IPS-15b (cell line): ENCODE results near the gene KRTAP5-10.
"Not testable (repeated sequence)": the region's sequence is repeated elsewhere in the genome, so short reads cannot be mapped to it uniquely, and the experiment has no call there.

Source experiments
- H3K27me3 ChIP-seq: one replicate; pipeline ENCODE4 v1.6.1; 2013; ENCODE audit warnings: low read length; ENCODE audit not compliant: control insufficient read depth, insufficient read depth
- H3K36me3 ChIP-seq: one replicate; pipeline ENCODE4 v1.6.1; 2013; ENCODE audit warnings: low read length; ENCODE audit not compliant: control insufficient read depth, insufficient read depth
- H3K4me1 ChIP-seq: one replicate; pipeline ENCODE4 v1.6.1; 2013; ENCODE audit warnings: mild to moderate bottlenecking, low read length; ENCODE audit not compliant: control insufficient read depth, insufficient read depth
- H3K4me3 ChIP-seq: one replicate; pipeline ENCODE4 v1.5.1; 2013; ENCODE audit warnings: low read depth, low read length
- H3K9ac ChIP-seq: one replicate; pipeline ENCODE4 v1.6.1; 2013; ENCODE audit warnings: low read depth, mild to moderate bottlenecking, low read length
- H3K9me3 ChIP-seq: one replicate; pipeline ENCODE4 v1.6.1; 2013; ENCODE audit warnings: mild to moderate bottlenecking, low read length; ENCODE audit not compliant: control insufficient read depth, insufficient read depth

The KRTAP5-10 gene

GRCh38 chr11:71566081-71566620 lies 788 bp downstream of the KRTAP5-10 start:
- Histone ChIP-seq H3K4me3 (no peak overlapping the region), H3K27me3 (no peaks in the 10 kb centered on the region), H3K36me3 (no peaks in the 10 kb centered on the region), H3K9ac (no peak overlapping the region), H3K4me1 (no peaks in the 10 kb centered on the region), H3K9me3 (no peaks in the 10 kb centered on the region)

- H3K27me3 ChIP-seq, H3K4me3 ChIP-seq, H3K9ac ChIP-seq, H3K9me3 ChIP-seq, H3K4me1 ChIP-seq, H3K36me3 ChIP-seq: not testable (repeated sequence)
These were observed 1.6 kb downstream of the KRTAP5-10 start for GRCh38 chr11:71566626-71567599.

DNA sequence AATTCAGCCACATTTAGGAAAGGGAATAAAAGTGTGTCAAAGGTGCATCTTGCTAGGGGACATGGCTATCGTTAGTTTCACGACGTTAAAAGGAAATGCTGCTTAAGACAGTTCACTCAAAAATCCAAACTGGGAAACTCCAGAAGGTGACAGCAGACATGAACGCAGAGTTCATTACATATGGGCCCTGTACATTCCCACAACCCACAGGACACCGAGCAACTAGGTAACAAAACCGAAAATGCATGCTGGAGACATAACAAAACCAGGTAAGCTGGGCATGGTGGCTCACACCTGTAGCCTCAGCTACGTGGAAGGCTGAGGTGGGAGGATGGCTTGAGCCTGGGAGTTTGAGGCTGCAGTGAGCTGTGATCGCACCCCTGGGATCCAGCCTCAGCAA lies 2.3 kb downstream of the KRTAP5-10 start:
- not testable (repeated sequence) for H3K27me3 ChIP-seq, H3K9ac ChIP-seq, H3K4me3 ChIP-seq, H3K9me3 ChIP-seq, H3K4me1 ChIP-seq, H3K36me3 ChIP-seq

GRCh38 chr11:71568704-71569349 lies 3.5 kb downstream of the KRTAP5-10 start:
- Histone ChIP-seq H3K27me3 (no peaks in the 10 kb centered on the region), H3K36me3 (no peaks in the 10 kb centered on the region), H3K4me3 (no peak overlapping the region), H3K9me3 (no peaks in the 10 kb centered on the region), H3K4me1 (no peaks in the 10 kb centered on the region), H3K9ac (no peak overlapping the region)

DNA sequence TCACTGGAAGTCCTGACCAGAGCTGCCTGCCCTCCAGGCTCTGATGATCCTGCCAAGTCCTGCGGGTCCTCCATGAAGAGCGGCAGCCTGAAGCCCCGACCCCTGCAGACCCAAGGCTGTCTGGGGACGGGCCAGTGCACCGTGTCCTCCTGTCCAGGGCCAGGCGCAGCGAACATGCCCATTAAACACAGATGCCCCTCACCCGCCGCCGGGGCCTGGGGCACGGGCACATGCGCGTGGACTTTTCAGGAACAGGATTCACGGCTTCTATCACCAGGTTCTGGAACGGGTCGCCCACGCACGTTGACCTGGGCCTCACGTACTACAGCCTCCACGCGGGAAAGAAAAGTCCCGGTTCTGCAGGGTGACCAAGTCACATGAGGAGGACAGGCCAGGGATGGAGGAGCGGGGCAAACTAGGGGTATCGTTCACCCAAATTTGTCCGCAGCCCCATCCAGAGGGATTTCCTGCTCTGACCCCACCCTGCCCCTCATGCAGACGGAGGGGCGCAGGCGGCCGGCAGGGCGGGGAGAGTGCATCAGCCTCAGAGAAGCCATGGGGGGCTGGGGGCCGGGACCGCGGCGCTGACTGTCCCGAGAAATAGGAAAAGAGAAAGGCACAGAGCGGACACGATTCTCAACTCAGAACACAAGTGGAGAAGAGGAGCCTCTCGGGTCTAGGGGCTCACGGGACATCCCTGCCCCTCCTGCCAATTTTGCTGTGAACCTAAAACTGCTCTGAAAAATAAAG lies 5.9 kb downstream of the KRTAP5-10 start:
- not testable (repeated sequence) for H3K4me3 ChIP-seq, H3K9ac ChIP-seq, H3K27me3 ChIP-seq, H3K36me3 ChIP-seq, H3K4me1 ChIP-seq, H3K9me3 ChIP-seq

DNA sequence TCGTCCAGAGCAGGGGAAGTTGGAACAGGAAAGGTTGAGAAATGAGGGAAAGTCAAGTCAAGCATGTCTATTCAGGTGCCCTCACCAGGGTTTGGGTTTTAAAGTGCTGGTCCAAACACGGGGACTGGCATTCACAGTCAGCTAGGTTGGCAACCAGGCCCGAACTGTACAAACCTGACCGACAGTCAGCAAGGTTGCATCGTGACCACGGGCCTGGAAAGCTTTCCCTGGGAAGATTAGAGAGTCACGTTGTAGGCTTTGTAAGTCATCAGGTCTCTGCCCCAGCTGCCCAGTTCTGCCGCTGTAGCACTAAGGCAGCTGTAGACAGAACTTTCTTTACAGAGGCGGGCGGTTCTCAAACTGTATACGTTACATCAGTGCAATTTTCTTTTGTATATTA lies 7.4 kb downstream of the KRTAP5-10 start:
- no peaks in the 10 kb centered on the region for H3K4me1 ChIP-seq
- H3K9ac ChIP-seq: no peak overlapping the region
- H3K27me3 ChIP-seq: no peaks in the 10 kb centered on the region
- H3K9me3 ChIP-seq: no peaks in the 10 kb centered on the region
- H3K4me3 ChIP-seq: no peak overlapping the region
- no peaks in the 10 kb centered on the region for H3K36me3 ChIP-seq

- H3K9ac ChIP-seq: no peak overlapping the region
- no peak overlapping the region for H3K4me3 ChIP-seq
- H3K36me3 ChIP-seq: no peaks in the 10 kb centered on the region
- H3K27me3 ChIP-seq: no peaks in the 10 kb centered on the region
- H3K9me3 ChIP-seq: no peaks in the 10 kb centered on the region
- no peaks in the 10 kb centered on the region for H3K4me1 ChIP-seq
These were observed 9.1 kb downstream of the KRTAP5-10 start for GRCh38 chr11:71574418-71574817.

GRCh38 chr11:71575723-71576424 lies 10.5 kb downstream of the KRTAP5-10 start:
- Histone ChIP-seq H3K9me3 (no peaks in the 10 kb centered on the region), H3K27me3 (no peaks in the 10 kb centered on the region), H3K36me3 (no peaks in the 10 kb centered on the region), H3K4me1 (no peaks in the 10 kb centered on the region), H3K9ac (no peak overlapping the region), H3K4me3 (no peak overlapping the region)

DNA sequence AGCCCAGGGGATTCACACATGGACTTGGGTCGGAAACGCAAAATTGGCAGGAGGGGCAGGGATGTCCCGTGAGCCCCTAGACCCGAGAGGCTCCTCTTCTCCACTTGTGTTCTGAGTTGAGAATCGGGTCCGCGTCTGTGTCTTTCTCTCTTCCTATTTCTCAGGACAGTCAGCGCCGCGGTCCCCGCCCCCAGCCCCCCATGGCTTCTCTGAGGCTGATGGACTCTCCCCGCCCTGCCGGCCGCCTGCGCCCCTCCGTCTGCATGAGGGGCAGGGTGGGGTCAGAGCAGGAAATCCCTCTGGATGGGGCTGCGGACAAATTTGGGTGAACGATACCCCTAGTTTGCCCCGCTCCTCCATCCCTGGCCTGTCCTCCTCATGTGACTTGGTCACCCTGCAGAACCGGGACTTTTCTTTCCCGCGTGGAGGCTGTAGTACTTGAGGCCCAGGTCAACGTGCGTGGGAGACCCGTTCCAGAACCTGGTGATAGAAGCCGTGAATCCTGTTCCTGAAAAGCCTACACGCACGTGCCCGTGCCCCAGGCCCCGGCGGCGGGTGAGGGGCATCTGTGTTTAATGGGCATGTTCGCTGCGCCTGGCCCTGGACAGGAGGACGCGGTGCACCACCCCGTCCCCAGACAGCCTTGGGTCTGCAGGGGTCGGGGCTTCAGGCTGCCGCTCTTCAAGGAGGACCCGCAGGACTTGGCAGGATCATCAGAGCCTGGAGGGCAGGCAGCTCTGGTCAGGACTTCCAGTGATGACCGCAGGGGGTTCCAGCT lies 11.5 kb downstream of the KRTAP5-10 start:
- not testable (repeated sequence) for H3K9ac ChIP-seq, H3K36me3 ChIP-seq, H3K4me1 ChIP-seq, H3K4me3 ChIP-seq, H3K9me3 ChIP-seq, H3K27me3 ChIP-seq

GRCh38 chr11:71577469-71578004 lies 12.2 kb downstream of the KRTAP5-10 start:
- Histone ChIP-seq H3K4me3 (no peak overlapping the region), H3K4me1 (no peaks in the 10 kb centered on the region), H3K27me3 (no peaks in the 10 kb centered on the region), H3K9me3 (no peaks in the 10 kb centered on the region), H3K36me3 (no peaks in the 10 kb centered on the region), H3K9ac (no peak overlapping the region)
